WTC11 (cell line): ENCODE data around the gene DLL4. TPM values are rescaled to one million over a fixed set of nuclear protein-coding genes. Genes with fewer than 3 reads are reported as not detected.

ENCODE experiments used
- CREB1 ChIP-seq: sonication (generic); formaldehyde crosslinking; IDR thresholded peaks from 2 replicates; pipeline ENCODE4 v1.8.0; 2023; ENCODE audit warnings: mild to moderate bottlenecking, missing genetic modification reagents
- ELF4 ChIP-seq: sonication (generic); formaldehyde crosslinking; IDR thresholded peaks from 2 replicates; pipeline ENCODE4 v1.8.1; 2022; ENCODE audit warnings: low read depth, mild to moderate bottlenecking, moderate library complexity, missing genetic modification reagents
- ETV6 ChIP-seq: sonication (generic); formaldehyde crosslinking; IDR thresholded peaks from 2 replicates; pipeline ENCODE4 v1.8.1; 2022; ENCODE audit warnings: mild to moderate bottlenecking, missing genetic modification reagents
- FOXJ3 ChIP-seq: sonication (generic); formaldehyde crosslinking; IDR thresholded peaks from 2 replicates; pipeline ENCODE4 v1.9.0; 2021; ENCODE audit warnings: missing genetic modification reagents, mild to moderate bottlenecking, borderline replicate concordance
- FOXP1 ChIP-seq: sonication (generic); formaldehyde crosslinking; IDR thresholded peaks from 2 replicates; pipeline ENCODE4 v1.8.0; 2022; ENCODE audit warnings: missing genetic modification reagents, mild to moderate bottlenecking, moderate library complexity, borderline replicate concordance
- GRHL2 ChIP-seq: fragments of 250-450 bp; sonication (Bioruptor Pico); IDR thresholded peaks from 2 replicates; pipeline ENCODE4 v1.8.0; 2022; ENCODE audit warnings: mild to moderate bottlenecking, moderate library complexity; ENCODE audit not compliant: insufficient replicate concordance, severe bottlenecking
- GTF2I ChIP-seq: fragments of 250-450 bp; sonication (Bioruptor Pico); conservative IDR thresholded peaks from 2 replicates; pipeline ENCODE4 v1.4.0; 2021; ENCODE audit warnings: mild to moderate bottlenecking
- IRF2 ChIP-seq: sonication (generic); formaldehyde crosslinking; IDR thresholded peaks from 2 replicates; pipeline ENCODE4 v1.8.0; 2022; ENCODE audit warnings: low read depth, missing genetic modification reagents, borderline replicate concordance
- JAZF1 ChIP-seq: fragments of 250-450 bp; sonication (Bioruptor Pico); IDR thresholded peaks from 2 replicates; pipeline ENCODE4 v1.9.0; 2021; ENCODE audit warnings: moderate library complexity, mild to moderate bottlenecking, inconsistent platforms
- NFATC4 ChIP-seq: fragments of 250-450 bp; sonication (Bioruptor Pico); IDR thresholded peaks from 2 replicates; pipeline ENCODE4 v1.9.0; 2021; ENCODE audit warnings: mild to moderate bottlenecking
- NR1H2 ChIP-seq: sonication (generic); formaldehyde crosslinking; IDR thresholded peaks from 2 replicates; pipeline ENCODE4 v1.9.0; 2021; ENCODE audit warnings: mild to moderate bottlenecking, moderate library complexity, missing genetic modification reagents
- NR2C2 ChIP-seq: sonication (generic); formaldehyde crosslinking; IDR thresholded peaks from 2 replicates; pipeline ENCODE4 v1.8.0; 2022; ENCODE audit warnings: mild to moderate bottlenecking, missing genetic modification reagents
- SMAD3 ChIP-seq: sonication (generic); formaldehyde crosslinking; IDR thresholded peaks from 2 replicates; pipeline ENCODE4 v1.8.0; 2022; ENCODE audit warnings: missing genetic modification reagents, mild to moderate bottlenecking, borderline replicate concordance
- TCF7 ChIP-seq: sonication (generic); formaldehyde crosslinking; IDR thresholded peaks from 2 replicates; pipeline ENCODE4 v1.8.0; 2022; ENCODE audit warnings: mild to moderate bottlenecking, low read depth, missing genetic modification reagents, moderate library complexity
- TEAD1 ChIP-seq: sonication (generic); formaldehyde crosslinking; IDR thresholded peaks from 2 replicates; pipeline ENCODE4 v1.8.0; 2022; ENCODE audit warnings: mild to moderate bottlenecking, missing genetic modification reagents
- TEAD4 ChIP-seq: sonication (generic); formaldehyde crosslinking; IDR thresholded peaks from 2 replicates; pipeline ENCODE4 v1.8.0; 2022; ENCODE audit warnings: mild to moderate bottlenecking, missing genetic modification reagents
- ZBTB21 ChIP-seq: sonication (generic); formaldehyde crosslinking; IDR thresholded peaks from 2 replicates; pipeline ENCODE4 v1.8.1; 2023; ENCODE audit warnings: mild to moderate bottlenecking, missing genetic modification reagents, borderline replicate concordance
- ZNF138 ChIP-seq: sonication (generic); formaldehyde crosslinking; conservative IDR thresholded peaks from 2 replicates; pipeline ENCODE4 v1.8.1; 2022; ENCODE audit warnings: mild to moderate bottlenecking, moderate library complexity, missing genetic modification reagents
- ZNF396 ChIP-seq: fragments of 250-450 bp; sonication (Bioruptor Pico); IDR thresholded peaks from 2 replicates; pipeline ENCODE4 v1.8.0; 2021; ENCODE audit warnings: mild to moderate bottlenecking, moderate library complexity, borderline replicate concordance
- total RNA-seq: library from RNA; stranded (reverse); gene quantifications from 3 replicates; pipeline ENCODE4 v1.2.3, GENCODE V29; 2021
- TF ChIP-seq, protein P1 (sequence below): sonication (generic); formaldehyde crosslinking; IDR thresholded peaks from 2 replicates; pipeline ENCODE4 v1.8.1; 2023; ENCODE audit warnings: mild to moderate bottlenecking, missing genetic modification reagents, moderate library complexity
- TF ChIP-seq, protein P2 (sequence below): sonication (generic); formaldehyde crosslinking; IDR thresholded peaks from 2 replicates; pipeline ENCODE4 v1.8.1; 2022; ENCODE audit warnings: mild to moderate bottlenecking, missing genetic modification reagents, moderate library complexity, borderline replicate concordance
- TF ChIP-seq, protein P3 (sequence below): sonication (generic); formaldehyde crosslinking; IDR thresholded peaks from 2 replicates; pipeline ENCODE4 v1.8.0; 2022; ENCODE audit warnings: mild to moderate bottlenecking, missing genetic modification reagents
- TF ChIP-seq, protein P4 (sequence below): fragments of 200-600 bp; IDR thresholded peaks from 2 replicates; pipeline ENCODE4 v1.8.0; 2022; ENCODE audit warnings: antibody characterized with exemption
- TF ChIP-seq, protein P5 (sequence below): sonication (generic); formaldehyde crosslinking; IDR thresholded peaks from 2 replicates; pipeline ENCODE4 v1.8.1; 2022; ENCODE audit warnings: mild to moderate bottlenecking, moderate library complexity, missing genetic modification reagents
- TF ChIP-seq, protein P6 (sequence below): sonication (generic); formaldehyde crosslinking; conservative IDR thresholded peaks from 2 replicates; pipeline ENCODE4 v1.8.1; 2023; ENCODE audit warnings: mild to moderate bottlenecking, low read depth, missing genetic modification reagents, moderate library complexity
- TF ChIP-seq, protein P7 (sequence below): sonication (generic); formaldehyde crosslinking; IDR thresholded peaks from 2 replicates; pipeline ENCODE4 v1.8.1; 2023; ENCODE audit warnings: mild to moderate bottlenecking, moderate library complexity, missing genetic modification reagents

DLL4 gene
- total RNA-seq, 1 experiment from 2014 or later = 0.94 TPM

DNA sequence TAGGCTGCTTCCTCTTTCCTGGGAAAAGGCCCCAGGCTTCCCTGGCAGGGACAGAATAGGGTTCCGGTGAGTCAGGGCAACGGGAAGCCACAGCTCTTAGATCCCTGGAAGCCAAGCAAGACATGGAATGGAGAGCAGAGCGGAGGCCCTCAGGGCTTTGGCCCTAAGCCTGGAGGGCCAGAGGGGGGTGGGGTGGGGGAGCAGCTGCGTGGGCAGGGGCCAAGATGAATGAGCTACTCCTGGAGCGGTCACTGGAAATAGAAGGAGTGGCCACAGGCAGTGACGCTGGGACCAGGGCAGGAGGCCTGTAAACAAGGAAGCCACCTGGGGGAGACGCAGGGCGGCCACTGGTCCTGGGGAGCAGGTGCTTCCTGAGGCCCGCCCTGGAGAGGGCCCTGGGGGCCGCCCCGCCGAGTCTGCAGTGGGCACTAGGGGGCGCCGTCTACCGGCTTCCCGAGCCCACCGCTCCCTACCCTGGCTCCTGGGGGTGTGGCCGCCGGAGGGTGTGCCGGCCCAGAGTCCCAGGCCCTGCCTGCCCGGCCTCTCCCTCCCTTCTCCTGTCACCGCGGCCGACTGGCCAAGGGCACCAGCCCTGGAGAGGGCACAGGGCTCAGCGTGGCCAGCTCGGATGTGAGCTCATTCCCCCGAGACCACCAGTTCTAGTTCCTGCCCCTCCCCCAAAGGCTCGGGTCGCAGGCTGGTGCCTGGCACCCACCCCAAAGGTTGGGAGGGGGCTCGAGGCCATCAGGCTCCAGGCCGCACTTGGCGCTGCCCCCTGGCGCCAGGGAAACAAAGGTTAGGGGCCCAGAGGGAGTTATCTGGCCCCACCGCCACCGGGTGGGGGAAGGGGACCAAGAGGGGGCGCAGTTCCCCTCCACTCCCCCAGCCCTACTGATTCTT, 22.8 kb upstream of the DLL4 start (continued):
- TF ChIP-seq IRF2 (CRISPR knock-in tag) (no peak), ETV6 (CRISPR knock-in tag) (peak; percentile 99), NR1H2 (no peak), FOXJ3 (CRISPR knock-in tag) (no peak), ELF4 (no peak), TEAD1 (CRISPR knock-in tag) (peak; percentile 53; the same call in 1 of the 2 replicates), FOXP1 (CRISPR knock-in tag) (peak; percentile 62), ZNF138 (CRISPR knock-in tag) (0 out of 2 replicates have a peak, but pooled peaks have one; percentile 13), GTF2I (CRISPR knock-in tag) (no peak), SMAD3 (CRISPR knock-in tag) (no peak), CREB1 (CRISPR knock-in tag) (no peak), ZBTB21 (CRISPR knock-in tag) (0 out of 2 replicates have a peak, but pooled peaks have one; percentile 15), JAZF1 (no peak), NFATC4 (no peak), TEAD4 (CRISPR knock-in tag) (no peak), ZNF396 (CRISPR knock-in tag) (no peak), GRHL2 (CRISPR knock-in tag) (no peak), TCF7 (no peak), NR2C2 (CRISPR knock-in tag) (no peak)
- TF ChIP-seq, protein P1, sequence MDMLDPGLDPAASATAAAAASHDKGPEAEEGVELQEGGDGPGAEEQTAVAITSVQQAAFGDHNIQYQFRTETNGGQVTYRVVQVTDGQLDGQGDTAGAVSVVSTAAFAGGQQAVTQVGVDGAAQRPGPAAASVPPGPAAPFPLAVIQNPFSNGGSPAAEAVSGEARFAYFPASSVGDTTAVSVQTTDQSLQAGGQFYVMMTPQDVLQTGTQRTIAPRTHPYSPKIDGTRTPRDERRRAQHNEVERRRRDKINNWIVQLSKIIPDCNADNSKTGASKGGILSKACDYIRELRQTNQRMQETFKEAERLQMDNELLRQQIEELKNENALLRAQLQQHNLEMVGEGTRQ (CRISPR knock-in tag) = no peak
- TF ChIP-seq, protein P2, sequence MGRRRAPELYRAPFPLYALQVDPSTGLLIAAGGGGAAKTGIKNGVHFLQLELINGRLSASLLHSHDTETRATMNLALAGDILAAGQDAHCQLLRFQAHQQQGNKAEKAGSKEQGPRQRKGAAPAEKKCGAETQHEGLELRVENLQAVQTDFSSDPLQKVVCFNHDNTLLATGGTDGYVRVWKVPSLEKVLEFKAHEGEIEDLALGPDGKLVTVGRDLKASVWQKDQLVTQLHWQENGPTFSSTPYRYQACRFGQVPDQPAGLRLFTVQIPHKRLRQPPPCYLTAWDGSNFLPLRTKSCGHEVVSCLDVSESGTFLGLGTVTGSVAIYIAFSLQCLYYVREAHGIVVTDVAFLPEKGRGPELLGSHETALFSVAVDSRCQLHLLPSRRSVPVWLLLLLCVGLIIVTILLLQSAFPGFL (CRISPR knock-in tag) = no peak
- TF ChIP-seq, protein P3, sequence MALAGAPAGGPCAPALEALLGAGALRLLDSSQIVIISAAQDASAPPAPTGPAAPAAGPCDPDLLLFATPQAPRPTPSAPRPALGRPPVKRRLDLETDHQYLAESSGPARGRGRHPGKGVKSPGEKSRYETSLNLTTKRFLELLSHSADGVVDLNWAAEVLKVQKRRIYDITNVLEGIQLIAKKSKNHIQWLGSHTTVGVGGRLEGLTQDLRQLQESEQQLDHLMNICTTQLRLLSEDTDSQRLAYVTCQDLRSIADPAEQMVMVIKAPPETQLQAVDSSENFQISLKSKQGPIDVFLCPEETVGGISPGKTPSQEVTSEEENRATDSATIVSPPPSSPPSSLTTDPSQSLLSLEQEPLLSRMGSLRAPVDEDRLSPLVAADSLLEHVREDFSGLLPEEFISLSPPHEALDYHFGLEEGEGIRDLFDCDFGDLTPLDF = no peak
- TF ChIP-seq, protein P4, sequence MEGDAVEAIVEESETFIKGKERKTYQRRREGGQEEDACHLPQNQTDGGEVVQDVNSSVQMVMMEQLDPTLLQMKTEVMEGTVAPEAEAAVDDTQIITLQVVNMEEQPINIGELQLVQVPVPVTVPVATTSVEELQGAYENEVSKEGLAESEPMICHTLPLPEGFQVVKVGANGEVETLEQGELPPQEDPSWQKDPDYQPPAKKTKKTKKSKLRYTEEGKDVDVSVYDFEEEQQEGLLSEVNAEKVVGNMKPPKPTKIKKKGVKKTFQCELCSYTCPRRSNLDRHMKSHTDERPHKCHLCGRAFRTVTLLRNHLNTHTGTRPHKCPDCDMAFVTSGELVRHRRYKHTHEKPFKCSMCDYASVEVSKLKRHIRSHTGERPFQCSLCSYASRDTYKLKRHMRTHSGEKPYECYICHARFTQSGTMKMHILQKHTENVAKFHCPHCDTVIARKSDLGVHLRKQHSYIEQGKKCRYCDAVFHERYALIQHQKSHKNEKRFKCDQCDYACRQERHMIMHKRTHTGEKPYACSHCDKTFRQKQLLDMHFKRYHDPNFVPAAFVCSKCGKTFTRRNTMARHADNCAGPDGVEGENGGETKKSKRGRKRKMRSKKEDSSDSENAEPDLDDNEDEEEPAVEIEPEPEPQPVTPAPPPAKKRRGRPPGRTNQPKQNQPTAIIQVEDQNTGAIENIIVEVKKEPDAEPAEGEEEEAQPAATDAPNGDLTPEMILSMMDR = peak; percentile 83
- TF ChIP-seq, protein P5, sequence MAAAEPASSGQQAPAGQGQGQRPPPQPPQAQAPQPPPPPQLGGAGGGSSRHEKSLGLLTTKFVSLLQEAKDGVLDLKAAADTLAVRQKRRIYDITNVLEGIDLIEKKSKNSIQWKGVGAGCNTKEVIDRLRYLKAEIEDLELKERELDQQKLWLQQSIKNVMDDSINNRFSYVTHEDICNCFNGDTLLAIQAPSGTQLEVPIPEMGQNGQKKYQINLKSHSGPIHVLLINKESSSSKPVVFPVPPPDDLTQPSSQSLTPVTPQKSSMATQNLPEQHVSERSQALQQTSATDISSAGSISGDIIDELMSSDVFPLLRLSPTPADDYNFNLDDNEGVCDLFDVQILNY (CRISPR knock-in tag) = no peak
- TF ChIP-seq, protein P6, sequence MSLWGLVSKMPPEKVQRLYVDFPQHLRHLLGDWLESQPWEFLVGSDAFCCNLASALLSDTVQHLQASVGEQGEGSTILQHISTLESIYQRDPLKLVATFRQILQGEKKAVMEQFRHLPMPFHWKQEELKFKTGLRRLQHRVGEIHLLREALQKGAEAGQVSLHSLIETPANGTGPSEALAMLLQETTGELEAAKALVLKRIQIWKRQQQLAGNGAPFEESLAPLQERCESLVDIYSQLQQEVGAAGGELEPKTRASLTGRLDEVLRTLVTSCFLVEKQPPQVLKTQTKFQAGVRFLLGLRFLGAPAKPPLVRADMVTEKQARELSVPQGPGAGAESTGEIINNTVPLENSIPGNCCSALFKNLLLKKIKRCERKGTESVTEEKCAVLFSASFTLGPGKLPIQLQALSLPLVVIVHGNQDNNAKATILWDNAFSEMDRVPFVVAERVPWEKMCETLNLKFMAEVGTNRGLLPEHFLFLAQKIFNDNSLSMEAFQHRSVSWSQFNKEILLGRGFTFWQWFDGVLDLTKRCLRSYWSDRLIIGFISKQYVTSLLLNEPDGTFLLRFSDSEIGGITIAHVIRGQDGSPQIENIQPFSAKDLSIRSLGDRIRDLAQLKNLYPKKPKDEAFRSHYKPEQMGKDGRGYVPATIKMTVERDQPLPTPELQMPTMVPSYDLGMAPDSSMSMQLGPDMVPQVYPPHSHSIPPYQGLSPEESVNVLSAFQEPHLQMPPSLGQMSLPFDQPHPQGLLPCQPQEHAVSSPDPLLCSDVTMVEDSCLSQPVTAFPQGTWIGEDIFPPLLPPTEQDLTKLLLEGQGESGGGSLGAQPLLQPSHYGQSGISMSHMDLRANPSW = no peak
- TF ChIP-seq, protein P7, sequence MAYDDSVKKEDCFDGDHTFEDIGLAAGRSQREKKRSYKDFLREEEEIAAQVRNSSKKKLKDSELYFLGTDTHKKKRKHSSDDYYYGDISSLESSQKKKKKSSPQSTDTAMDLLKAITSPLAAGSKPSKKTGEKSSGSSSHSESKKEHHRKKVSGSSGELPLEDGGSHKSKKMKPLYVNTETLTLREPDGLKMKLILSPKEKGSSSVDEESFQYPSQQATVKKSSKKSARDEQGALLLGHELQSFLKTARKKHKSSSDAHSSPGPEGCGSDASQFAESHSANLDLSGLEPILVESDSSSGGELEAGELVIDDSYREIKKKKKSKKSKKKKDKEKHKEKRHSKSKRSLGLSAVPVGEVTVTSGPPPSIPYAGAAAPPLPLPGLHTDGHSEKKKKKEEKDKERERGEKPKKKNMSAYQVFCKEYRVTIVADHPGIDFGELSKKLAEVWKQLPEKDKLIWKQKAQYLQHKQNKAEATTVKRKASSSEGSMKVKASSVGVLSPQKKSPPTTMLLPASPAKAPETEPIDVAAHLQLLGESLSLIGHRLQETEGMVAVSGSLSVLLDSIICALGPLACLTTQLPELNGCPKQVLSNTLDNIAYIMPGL (CRISPR knock-in tag) = peak; percentile 90
- TF ChIP-seq, all 79 proteins: peak for 15
